BE2C (cell line): ENCODE data around the gene SLC35F3.
"Not testable (repeated sequence)": the region's sequence is repeated elsewhere in the genome, so short reads cannot be mapped to it uniquely, and the experiment has no call there.

Experiments
- DNase-seq: peaks from one replicate; pipeline ENCODE4 v3.0.0-alpha.2; 2020
- H3K27me3 ChIP-seq: fragments of 250-450 bp; sonication (Bioruptor Pico); 2 replicates; pipeline ENCODE4 v1.5.1; 2020; ENCODE audit warnings: mild to moderate bottlenecking
- H3K36me3 ChIP-seq: fragments of 250-450 bp; sonication (Bioruptor Pico); 2 replicates; pipeline ENCODE4 v1.5.1; 2020; ENCODE audit warnings: mild to moderate bottlenecking
- H3K4me1 ChIP-seq: fragments of 250-450 bp; sonication (Bioruptor Pico); 2 replicates; pipeline ENCODE4 v1.5.1; 2020
- H3K4me3 ChIP-seq: 2 replicates; pipeline ENCODE4 v1.5.1; 2011; ENCODE audit warnings: low read depth, low read length
- H3K9me3 ChIP-seq: fragments of 250-450 bp; sonication (Bioruptor Pico); 2 replicates; pipeline ENCODE4 v1.5.1; 2020
- TF ChIP-seq, protein P1 (sequence below): IDR thresholded peaks from 2 replicates; pipeline ENCODE4 v1.5.1; 2012; ENCODE audit warnings: mild to moderate bottlenecking, low read depth, low read length

The SLC35F3 gene

DNA sequence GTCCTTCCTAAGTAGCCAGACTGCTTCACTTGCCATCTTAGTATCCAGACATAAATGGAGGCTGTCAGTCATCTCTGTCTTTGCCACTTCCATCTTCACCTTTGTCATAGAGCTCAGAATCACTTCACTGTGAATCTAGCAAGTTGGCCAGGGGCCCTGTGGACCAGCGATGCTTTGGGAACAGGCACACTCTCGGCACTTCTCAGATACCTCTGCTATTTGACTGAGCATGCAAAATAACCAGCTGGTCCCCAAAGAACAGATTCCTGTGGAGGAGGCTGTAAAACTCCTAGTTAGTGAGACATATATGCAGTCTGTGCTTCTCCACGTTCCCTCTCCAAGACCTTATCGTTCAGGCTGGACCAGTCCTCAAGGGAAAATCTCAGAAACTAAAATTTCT, 392.0 kb downstream of the SLC35F3 start:
- Histone ChIP-seq H3K9me3 (no peaks in the 10 kb centered on the region), H3K4me1 (no peaks in the 10 kb centered on the region), H3K4me3 (no peak overlapping the region), H3K36me3 (no peaks in the 10 kb centered on the region), H3K27me3 (peaks cover 24% of the 10 kb centered on the region)
- no peak for DNase-seq
- TF ChIP-seq, protein P1, sequence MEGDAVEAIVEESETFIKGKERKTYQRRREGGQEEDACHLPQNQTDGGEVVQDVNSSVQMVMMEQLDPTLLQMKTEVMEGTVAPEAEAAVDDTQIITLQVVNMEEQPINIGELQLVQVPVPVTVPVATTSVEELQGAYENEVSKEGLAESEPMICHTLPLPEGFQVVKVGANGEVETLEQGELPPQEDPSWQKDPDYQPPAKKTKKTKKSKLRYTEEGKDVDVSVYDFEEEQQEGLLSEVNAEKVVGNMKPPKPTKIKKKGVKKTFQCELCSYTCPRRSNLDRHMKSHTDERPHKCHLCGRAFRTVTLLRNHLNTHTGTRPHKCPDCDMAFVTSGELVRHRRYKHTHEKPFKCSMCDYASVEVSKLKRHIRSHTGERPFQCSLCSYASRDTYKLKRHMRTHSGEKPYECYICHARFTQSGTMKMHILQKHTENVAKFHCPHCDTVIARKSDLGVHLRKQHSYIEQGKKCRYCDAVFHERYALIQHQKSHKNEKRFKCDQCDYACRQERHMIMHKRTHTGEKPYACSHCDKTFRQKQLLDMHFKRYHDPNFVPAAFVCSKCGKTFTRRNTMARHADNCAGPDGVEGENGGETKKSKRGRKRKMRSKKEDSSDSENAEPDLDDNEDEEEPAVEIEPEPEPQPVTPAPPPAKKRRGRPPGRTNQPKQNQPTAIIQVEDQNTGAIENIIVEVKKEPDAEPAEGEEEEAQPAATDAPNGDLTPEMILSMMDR, result no peak

DNA sequence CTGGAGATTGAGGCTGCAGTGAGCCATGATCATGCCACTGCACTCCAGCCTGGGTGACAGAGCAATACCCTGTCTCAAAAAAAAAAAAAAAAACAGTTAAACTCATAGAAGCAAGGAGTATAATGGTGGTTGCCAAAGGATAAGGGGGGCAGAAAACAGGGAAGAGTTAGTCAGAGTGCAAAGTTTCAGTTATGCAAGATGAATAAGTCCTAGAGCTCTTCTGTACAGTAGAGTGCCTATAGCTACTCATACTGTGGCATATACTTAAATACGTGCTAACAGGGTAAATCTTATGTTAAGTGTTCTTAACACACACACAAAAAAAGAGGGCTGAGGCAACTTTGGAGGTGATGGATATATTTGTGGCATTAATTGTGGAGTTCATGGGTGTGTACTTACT, 393.2 kb downstream of the SLC35F3 start:
- no peaks in the 10 kb centered on the region for H3K36me3 ChIP-seq
- no peak for DNase-seq
- H3K4me1 ChIP-seq, result no peaks in the 10 kb centered on the region
- H3K9me3 ChIP-seq, result no peaks in the 10 kb centered on the region
- peaks cover 24% of the 10 kb centered on the region for H3K27me3 ChIP-seq
- TF ChIP-seq, protein P1, result no peak
- no peak overlapping the region for H3K4me3 ChIP-seq

- TF ChIP-seq, protein P1, result no peak
- DNase-seq, result no peak
- H3K4me1 ChIP-seq, result no peaks in the 10 kb centered on the region
- no peak overlapping the region for H3K4me3 ChIP-seq
- peaks cover 22% of the 10 kb centered on the region for H3K27me3 ChIP-seq
- no peaks in the 10 kb centered on the region for H3K9me3 ChIP-seq
- no peaks in the 10 kb centered on the region for H3K36me3 ChIP-seq
Observed at GRCh38 chr1:234300096-234300495, 395.6 kb downstream of the SLC35F3 start.

GRCh38 chr1:234301663-234302062, 397.2 kb downstream of the SLC35F3 start:
- not testable (repeated sequence) for H3K36me3 ChIP-seq, DNase-seq, H3K4me3 ChIP-seq, H3K9me3 ChIP-seq, H3K4me1 ChIP-seq
- H3K27me3 ChIP-seq, result peaks cover 17% of the 10 kb centered on the region

GRCh38 chr1:234302354-234302962, 398.0 kb downstream of the SLC35F3 start:
- no peak for DNase-seq
- Histone ChIP-seq H3K4me1 (no peaks in the 10 kb centered on the region), H3K9me3 (no peaks in the 10 kb centered on the region), H3K27me3 (peaks cover 10% of the 10 kb centered on the region), H3K4me3 (no peak overlapping the region), H3K36me3 (no peaks in the 10 kb centered on the region)
- TF ChIP-seq, protein P1, result no peak

- no peaks in the 10 kb centered on the region for H3K36me3 ChIP-seq
- no peak overlapping the region for H3K4me3 ChIP-seq
- no peaks in the 10 kb centered on the region for H3K9me3 ChIP-seq
- H3K4me1 ChIP-seq, result no peaks in the 10 kb centered on the region
- no peak for DNase-seq
- peaks cover 9% of the 10 kb centered on the region for H3K27me3 ChIP-seq
- TF ChIP-seq, protein P1, result no peak
Observed at GRCh38 chr1:234303231-234303630, 398.8 kb downstream of the SLC35F3 start.
